GM12864 (cell line): ENCODE measurements around the gene KRTAP12-2.
"Not testable (repeated sequence)": the region's sequence is repeated elsewhere in the genome, so short reads cannot be mapped to it uniquely, and the experiment has no call there.

Experiments
- DNase-seq: peaks from one replicate; pipeline ENCODE4 v3.0.0-alpha.2; 2011; ENCODE audit warnings: low read depth
- H3K4me3 ChIP-seq: 2 replicates; pipeline ENCODE4 v1.5.1; 2011; ENCODE audit warnings: mild to moderate bottlenecking, low read depth, low read length, control low read depth
- CTCF ChIP-seq: IDR thresholded peaks from 2 replicates; pipeline ENCODE4 v1.5.1; 2011; ENCODE audit warnings: low read depth, mild to moderate bottlenecking, moderate library complexity, low read length, control low read depth, inconsistent platforms; ENCODE audit errors: missing control alignments

The KRTAP12-2 gene

DNA sequence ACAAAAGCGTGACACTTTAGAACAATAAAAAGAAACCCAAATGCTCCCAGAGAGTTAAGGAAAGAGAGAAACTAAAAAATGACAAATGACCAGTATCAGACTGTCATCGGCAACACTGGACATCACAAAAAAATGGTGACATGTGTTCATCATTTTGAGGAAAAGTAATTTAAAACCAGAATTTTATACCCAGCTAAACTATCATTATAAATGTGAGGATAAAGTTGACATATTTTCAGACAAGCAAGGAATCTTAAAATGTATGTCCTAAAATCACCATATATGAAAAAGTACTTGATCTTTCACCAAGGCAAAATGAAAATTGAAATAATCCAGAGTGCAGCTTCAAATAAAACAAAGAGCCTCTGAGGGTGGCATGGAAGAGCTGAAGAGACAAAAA is 21.8 kb downstream of the KRTAP12-2 start:
- no peak for DNase-seq
- TF ChIP-seq CTCF: no peak
- no peak overlapping the region for H3K4me3 ChIP-seq

GRCh38 chr21:44643741-44644310 is 22.9 kb downstream of the KRTAP12-2 start:
- DNase-seq: no peak
- no peak for TF ChIP-seq CTCF
- H3K4me3 ChIP-seq: no peak overlapping the region

DNA sequence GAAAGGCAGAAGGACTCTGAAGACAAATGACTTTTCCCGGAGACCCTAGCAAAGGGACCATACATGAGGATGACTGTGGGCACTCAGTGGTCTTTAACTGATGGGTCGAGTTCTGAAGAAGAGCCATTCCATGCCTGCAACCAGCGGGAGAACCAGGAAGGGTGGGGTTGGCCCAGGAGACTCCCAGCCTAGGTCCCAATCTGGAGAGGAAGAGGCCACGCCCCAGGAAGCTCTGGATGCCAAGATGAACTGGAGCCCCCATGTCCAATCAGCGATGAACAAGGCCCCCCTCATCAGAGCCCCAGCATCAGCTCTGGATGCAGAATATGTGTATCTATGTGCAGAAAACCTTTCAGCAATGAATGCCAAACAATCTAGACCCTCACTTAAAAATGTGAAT is 26.0 kb downstream of the KRTAP12-2 start:
- no peak for TF ChIP-seq CTCF
- H3K4me3 ChIP-seq: no peak overlapping the region
- DNase-seq: no peak

GRCh38 chr21:44639331-44639655 is 27.4 kb downstream of the KRTAP12-2 start:
- TF ChIP-seq CTCF: no peak
- H3K4me3 ChIP-seq: no peak overlapping the region
- no peak for DNase-seq

- H3K4me3 ChIP-seq, DNase-seq: not testable (repeated sequence)
These were observed 28.0 kb downstream of the KRTAP12-2 start for GRCh38 chr21:44638506-44639330.

GRCh38 chr21:44637851-44638348 is 28.8 kb downstream of the KRTAP12-2 start:
- not testable (repeated sequence) for H3K4me3 ChIP-seq, DNase-seq

DNA sequence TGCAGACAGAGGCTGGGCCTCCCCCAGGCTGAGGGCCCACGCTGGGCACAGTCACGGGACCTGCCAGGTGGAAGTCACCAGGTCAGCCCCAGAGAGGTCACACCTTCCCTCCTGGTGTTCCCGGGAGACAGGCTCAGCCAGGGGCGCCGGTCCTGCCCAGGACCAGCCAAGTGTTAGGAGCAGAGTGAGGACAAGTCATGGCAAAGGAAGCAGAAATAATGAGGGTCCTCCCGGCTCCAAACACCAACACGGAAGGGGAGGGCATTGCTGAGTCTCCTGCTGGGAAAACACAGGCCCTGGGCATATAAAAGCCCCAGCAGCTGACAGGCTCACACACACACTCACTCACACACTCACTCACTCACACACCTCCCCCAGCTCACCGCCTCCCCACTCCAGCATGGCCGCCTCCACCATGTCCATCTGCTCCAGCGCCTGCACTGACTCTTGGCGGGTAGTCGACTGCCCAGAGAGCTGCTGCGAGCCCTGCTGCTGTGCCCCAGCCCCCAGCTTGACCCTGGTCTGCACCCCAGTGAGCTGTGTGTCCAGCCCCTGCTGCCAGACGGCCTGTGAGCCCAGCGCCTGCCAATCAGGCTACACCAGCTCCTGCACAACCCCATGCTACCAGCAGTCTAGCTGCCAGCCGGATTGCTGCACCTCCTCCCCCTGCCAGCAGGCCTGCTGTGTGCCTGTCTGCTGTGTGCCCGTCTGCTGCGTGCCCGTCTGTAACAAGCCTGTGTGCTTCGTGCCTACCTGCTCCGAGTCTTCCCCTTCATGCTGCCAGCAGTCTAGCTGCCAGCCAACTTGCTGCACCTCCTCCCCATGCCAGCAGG is 29.5 kb downstream of the KRTAP12-2 start, which contains the start of gene KRTAP10-10:
Gene KRTAP10-10, plus strand, starts transcription at position 339 of the 833 bp plus-strand sequence. Its CDS starts 62 bp downstream, at position 401.
- no peak for TF ChIP-seq CTCF
- H3K4me3 ChIP-seq: no peak within 1 kb of the TSS
- DNase-seq: no peak
